GM21576 (cell line): ENCODE measurements around the gene RBKS.

Source experiments
- ATAC-seq: cut with Tn5 transposase; IDR thresholded peaks from one replicate; pipeline ENCODE4 v1.9.1; 2021; ENCODE audit warnings: mild to moderate bottlenecking, moderate library complexity; ENCODE audit not compliant: unreplicated experiment

RBKS gene

GRCh38 chr2:27803046-27803445, 87.1 kb downstream of the RBKS start:
- no peak for ATAC-seq

- ATAC-seq = no peak
Observed at GRCh38 chr2:27802547-27802946, 87.6 kb downstream of the RBKS start.

GRCh38 chr2:27800856-27801255, 89.3 kb downstream of the RBKS start:
- ATAC-seq = no peak

GRCh38 chr2:27799646-27800010, 90.6 kb downstream of the RBKS start:
- no peak for ATAC-seq

GRCh38 chr2:27798948-27799645, 91.1 kb downstream of the RBKS start:
- no peak for ATAC-seq

GRCh38 chr2:27798486-27798885, 91.7 kb downstream of the RBKS start:
- no peak for ATAC-seq

GRCh38 chr2:27797841-27798240, 92.3 kb downstream of the RBKS start:
- no peak for ATAC-seq

GRCh38 chr2:27796791-27797765, 93.1 kb downstream of the RBKS start:
- no peak for ATAC-seq

- no peak for ATAC-seq
Observed at GRCh38 chr2:27795868-27796277, 94.3 kb downstream of the RBKS start.

- no peak for ATAC-seq
Observed at GRCh38 chr2:27795093-27795834, 94.9 kb downstream of the RBKS start.

GRCh38 chr2:27792759-27793158, 97.4 kb downstream of the RBKS start:
- ATAC-seq = no peak

GRCh38 chr2:27790796-27791195, 99.4 kb downstream of the RBKS start:
- no peak for ATAC-seq

GRCh38 chr2:27782701-27783100, 107.5 kb downstream of the RBKS start:
- ATAC-seq = no peak

GRCh38 chr2:27781496-27781895, 108.7 kb downstream of the RBKS start:
- no peak for ATAC-seq

GRCh38 chr2:27779417-27780055, 110.7 kb downstream of the RBKS start:
- ATAC-seq = no peak

GRCh38 chr2:27776696-27777095, 113.5 kb downstream of the RBKS start:
- no peak for ATAC-seq

GRCh38 chr2:27776097-27776496, 114.1 kb downstream of the RBKS start:
- ATAC-seq = no peak

GRCh38 chr2:27773959-27774358, 116.2 kb downstream of the RBKS start:
- no peak for ATAC-seq

- ATAC-seq = no peak
Observed at GRCh38 chr2:27772804-27773203, 117.4 kb downstream of the RBKS start.

GRCh38 chr2:27771548-27772335, 118.4 kb downstream of the RBKS start, which contains the start of gene MRPL33:
Gene MRPL33, plus strand, starts transcription at chr2:27771719. Its CDS starts 59 bp downstream, at chr2:27771778.
- peak; percentile 90 for ATAC-seq
